HCT116 (cell line): Measurements from ENCODE around the gene FOXP1. TPM values are rescaled to one million over a fixed set of nuclear protein-coding genes. Genes with fewer than 3 reads are reported as not detected.

Experiments used
- ATAC-seq: fragments of 200-7000 bp; cut with Tn5 transposase; 2 replicates; pipeline ENCODE4 v1.9.1; 2020; ENCODE audit warnings: mild to moderate bottlenecking, moderate library complexity
- BruUV-seq: library from RNA; stranded (reverse); fragments of 400-500 nt; replicated peaks from 2 replicates; lab custom pipeline; 2021; lab: Mats Ljungman, UMichigan
- CTCF ChIA-PET: fragments of 300-600 bp; sonication (Branson Sonifier 250); formaldehyde crosslinking; loops from one replicate; lab custom pipeline; 2021; ENCODE audit warnings: antibody characterized with exemption; lab: Charles Lee
- POLR2A ChIA-PET: fragments of 300-600, 350-600 bp; sonication (Branson Sonifier 250); formaldehyde crosslinking; loops from one replicate; lab custom pipeline; 2021; ENCODE audit warnings: antibody characterized with exemption; lab: Charles Lee
- RAD21 ChIA-PET, 2 experiments: fragments of 300-600 bp; sonication (Branson Sonifier 250); formaldehyde crosslinking; loops; one replicate each; lab custom pipeline; 2023; ENCODE audit warnings: low total read pairs in 2 of 2; ENCODE audit not compliant: uncharacterized antibody in 2 of 2, unreplicated experiment in 2 of 2, low non-redundant PET in 1 of 2; lab: Charles Lee
- DNase-seq: peaks from one replicate; pipeline ENCODE4 v3.0.0-alpha.2; 2010; ENCODE audit warnings: low read depth, low spot score
- H2AFZ ChIP-seq: fragments of 200-600 bp; shearing (Covaris generic), sonication (generic); 2 replicates; pipeline ENCODE4 v1.6.1; 2017; ENCODE audit warnings: low read depth, mixed run types, mixed read lengths, antibody characterized with exemption, low read length; ENCODE audit not compliant: poor library complexity, severe bottlenecking
- H3K27ac ChIP-seq: 2 replicates; pipeline ENCODE4 v1.5.1; 2012; ENCODE audit warnings: low read depth, low read length
- H3K27me3 ChIP-seq: fragments of 200-600 bp; sonication (generic); 2 replicates; pipeline ENCODE4 v1.6.1; 2016; ENCODE audit warnings: mixed run types, low read length, mixed read lengths; ENCODE audit not compliant: insufficient read depth
- H3K36me3 ChIP-seq, 2 experiments: fragments of 200-500 bp in 1 of 2; fragments of 200-600 bp in 1 of 2; sonication (Bioruptor generic) in 1 of 2; sonication (generic) in 1 of 2; 2 replicates each; pipeline versions ENCODE4 v1.5.1 to v1.6.1; 2014 to 2016; ENCODE audit warnings: low read length in 2 of 2, inconsistent platforms in 1 of 2, mixed read lengths in 1 of 2, mixed run types in 1 of 2; ENCODE audit not compliant: insufficient read depth in 2 of 2, control insufficient read depth in 1 of 2
- H3K4me1 ChIP-seq, 2 experiments: fragments of 200-600 bp in 1 of 2; sonication (generic) in 1 of 2; 2 replicates each; pipeline versions ENCODE4 v1.5.1 to v1.6.1; 2012 to 2017; ENCODE audit warnings: low read length in 2 of 2, inconsistent platforms in 1 of 2, mild to moderate bottlenecking in 1 of 2, mixed read lengths in 1 of 2, mixed run types in 1 of 2, moderate library complexity in 1 of 2; ENCODE audit not compliant: insufficient read depth in 2 of 2, control insufficient read depth in 1 of 2
- H3K4me2 ChIP-seq: fragments of 200-600 bp; sonication (generic); 2 replicates; pipeline ENCODE4 v1.6.1; 2017; ENCODE audit warnings: mixed run types, low read length, mixed read lengths
- H3K4me3 ChIP-seq, 2 experiments: fragments of 200-600 bp in 1 of 2; sonication (generic) in 1 of 2; replicated peaks in 1 of 2; 2 replicates each; pipeline ENCODE4 v1.5.1; 2011 to 2016; ENCODE audit warnings: low read length in 2 of 2, control low read depth in 1 of 2, low read depth in 1 of 2, mild to moderate bottlenecking in 1 of 2, mixed read lengths in 1 of 2, mixed run types in 1 of 2
- H3K79me2 ChIP-seq: fragments of 200-600 bp; sonication (generic); 2 replicates; pipeline ENCODE4 v1.6.1; 2017; ENCODE audit warnings: mild to moderate bottlenecking, mixed run types, low read length, moderate library complexity, mixed read lengths; ENCODE audit not compliant: insufficient read depth
- H3K9ac ChIP-seq: fragments of 200-600 bp; sonication (generic); 2 replicates; pipeline ENCODE4 v1.6.1; 2016; ENCODE audit warnings: low read length, mixed read lengths
- H3K9me2 ChIP-seq: fragments of 200-600 bp; sonication (generic), shearing (Covaris generic); 2 replicates; pipeline ENCODE4 v1.6.1; 2017; ENCODE audit warnings: mixed run types, mild to moderate bottlenecking, moderate library complexity; ENCODE audit not compliant: insufficient read depth
- H3K9me3 ChIP-seq, 2 experiments: fragments of 200-500 bp in 1 of 2; fragments of 200-600 bp in 1 of 2; sonication (Bioruptor generic) in 1 of 2; sonication (generic) in 1 of 2; 2 replicates each; pipeline ENCODE4 v1.6.1; 2014 to 2017; ENCODE audit warnings: low read length in 2 of 2, mixed read lengths in 2 of 2, inconsistent platforms in 1 of 2, low read depth in 1 of 2, mild to moderate bottlenecking in 1 of 2, mixed run types in 1 of 2, moderate library complexity in 1 of 2; ENCODE audit not compliant: control insufficient read depth in 1 of 2, insufficient read depth in 1 of 2
- H4K20me1 ChIP-seq: fragments of 200-600 bp; sonication (generic), shearing (Covaris generic); 2 replicates; pipeline ENCODE4 v1.6.1; 2017; ENCODE audit warnings: mixed run types, mild to moderate bottlenecking, moderate library complexity; ENCODE audit not compliant: insufficient read depth
- ATF3 ChIP-seq: IDR thresholded peaks from 2 replicates; pipeline ENCODE4 v1.6.1; 2012
- CBX3 ChIP-seq: IDR thresholded peaks from 2 replicates; pipeline ENCODE4 v1.6.1; 2012; ENCODE audit warnings: low read depth
- CEBPB ChIP-seq: IDR thresholded peaks from 2 replicates; pipeline ENCODE4 v1.6.1; 2012; ENCODE audit warnings: low read depth
- EZH2phosphoT487 ChIP-seq: fragments of 200-600 bp; IDR thresholded peaks from 2 replicates; pipeline ENCODE4 v1.6.1; 2018; ENCODE audit warnings: antibody characterized with exemption, borderline replicate concordance
- JUND ChIP-seq: IDR thresholded peaks from 2 replicates; pipeline ENCODE4 v1.6.1; 2012
- POLR2AphosphoS5 ChIP-seq: IDR thresholded peaks from 2 replicates; pipeline ENCODE4 v1.6.1; 2011; ENCODE audit warnings: mild to moderate bottlenecking, low read depth, low read length, moderate library complexity
- REST ChIP-seq: IDR thresholded peaks from 2 replicates; pipeline ENCODE4 v1.6.1; 2012; ENCODE audit warnings: low read depth
- SIN3A ChIP-seq: IDR thresholded peaks from 2 replicates; pipeline ENCODE4 v1.6.1; 2012; ENCODE audit warnings: low read depth
- SRF ChIP-seq: IDR thresholded peaks from 2 replicates; pipeline ENCODE4 v1.6.1; 2012; ENCODE audit warnings: low read depth
- TCF7L2 ChIP-seq: IDR thresholded peaks from 2 replicates; pipeline ENCODE4 v1.7.0; 2011; ENCODE audit warnings: borderline replicate concordance, inconsistent platforms; ENCODE audit not compliant: insufficient read depth, insufficient read length; ENCODE audit errors: extremely low read depth
- ZBTB33 ChIP-seq: IDR thresholded peaks from 2 replicates; pipeline ENCODE4 v1.6.1; 2011; ENCODE audit warnings: mild to moderate bottlenecking, low read length, moderate library complexity; ENCODE audit not compliant: insufficient replicate concordance; ENCODE audit errors: extremely low read depth
- ZFX ChIP-seq: fragments of 450-650 bp; IDR thresholded peaks from 2 replicates; pipeline ENCODE4 v1.6.1; 2017
- intact Hi-C: fragments of 100-400 bp; cut with micrococcal nuclease; formaldehyde crosslinking; loops from 2 replicates; pipeline ENCODE4 v1.10.0; 2022
- total RNA-seq: library from RNA; stranded (reverse); gene quantifications from one replicate; pipeline ENCODE4 v1.2.1, GENCODE V29; 2021; ENCODE audit not compliant: unreplicated experiment

The FOXP1 gene
- total RNA-seq, 1 experiment from 2014 or later, result 11.4 TPM

GRCh38 chr3:71149959-71150954 lies 433.3 kb downstream of the FOXP1 start:
- Histone ChIP-seq H2AFZ (no peak overlapping the region), H3K4me2 (no peak overlapping the region), H3K9me2 (no peaks in the 10 kb centered on the region), H3K79me2 (no peaks in the 10 kb centered on the region), H3K9me3 (no peaks in the 10 kb centered on the region), H3K4me1 (no peaks in the 10 kb centered on the region), H3K9ac (no peak overlapping the region), H3K27ac (no peak overlapping the region), H3K36me3 (no peaks in the 10 kb centered on the region), H3K4me3 (no peak overlapping the region), H3K27me3 (no peaks in the 10 kb centered on the region), H4K20me1 (no peaks in the 10 kb centered on the region)
- intact Hi-C loops, result no loop called here
- no TSS peak for BruUV-seq
- POLR2A ChIA-PET, result no interaction called here
- TF ChIP-seq ZFX, result no peak
- no peak for TF ChIP-seq EZH2phosphoT487
- TF ChIP-seq JUND, result no peak
- TF ChIP-seq TCF7L2, result no peak
- TF ChIP-seq REST, result no peak
- no peak for TF ChIP-seq POLR2AphosphoS5
- no peak for TF ChIP-seq CEBPB
- TF ChIP-seq ZBTB33, result no peak
- TF ChIP-seq CBX3, result no peak
- no peak for TF ChIP-seq ATF3
- no peak for TF ChIP-seq SRF
- no peak for TF ChIP-seq SIN3A
- ATAC-seq (no peak), DNase-seq (no peak)
- RAD21 ChIA-PET, result no interaction called here
- CTCF ChIA-PET, result no interaction called here
